Measurements from ENCODE around the gene COL6A1. TPM values are rescaled to one million over a fixed set of nuclear protein-coding genes. Genes with fewer than 3 reads are reported as not detected.

Gene COL6A1
- total RNA-seq, 2 donors from 2014 or later: 39.8 to 131 TPM

GRCh38 chr21:45997205-45997494, 15.6 kb downstream of the COL6A1 start:
- Histone ChIP-seq H3K9me3 (no peaks in the 10 kb centered on the region), H3K4me1 (no peaks in the 10 kb centered on the region), H3K27me3 (no peaks in the 10 kb centered on the region), H3K27ac (no peak overlapping the region), H3K9ac (ENCODE audit: low read depth in 2 of 2, low read length in 2 of 2) (no peak overlapping the region), H3K4me3 (no peak overlapping the region), H3K36me3 (no peaks in the 10 kb centered on the region)
- no peak for TF ChIP-seq CTCF (IDR thresholded peaks at IDR 0.05)
- no peak for DNase-seq
- intact Hi-C loops (cut with DNase I): no loop called here

GRCh38 chr21:45997495-45998275, 16.1 kb downstream of the COL6A1 start:
- no peak overlapping the region for H3K4me3 ChIP-seq
- no peaks in the 10 kb centered on the region for H3K4me1 ChIP-seq
- intact Hi-C loops (cut with DNase I): no loop called here
- no peak overlapping the region for H3K27ac ChIP-seq
- no peak for TF ChIP-seq CTCF (IDR thresholded peaks at IDR 0.05)
- H3K36me3 ChIP-seq: no peaks in the 10 kb centered on the region
- peak; percentile 10 for DNase-seq
- no peak overlapping the region for H3K9ac ChIP-seq (ENCODE audit: low read depth in 2 of 2, low read length in 2 of 2)
- H3K9me3 ChIP-seq: no peaks in the 10 kb centered on the region
- H3K27me3 ChIP-seq: no peaks in the 10 kb centered on the region

- Histone ChIP-seq H3K4me1 (no peaks in the 10 kb centered on the region), H3K27ac (no peak overlapping the region), H3K9me3 (no peaks in the 10 kb centered on the region), H3K9ac (ENCODE audit: low read depth in 2 of 2, low read length in 2 of 2) (no peak overlapping the region), H3K27me3 (no peaks in the 10 kb centered on the region), H3K4me3 (no peak overlapping the region), H3K36me3 (no peaks in the 10 kb centered on the region)
- DNase-seq: no peak
- intact Hi-C loops (cut with DNase I): no loop called here
- no peak for TF ChIP-seq CTCF (IDR thresholded peaks at IDR 0.05)
Measured at GRCh38 chr21:45998276-45998701, 16.7 kb downstream of the COL6A1 start.

- no peaks in the 10 kb centered on the region for H3K4me1 ChIP-seq
- intact Hi-C loops (cut with DNase I): no loop called here
- no peak overlapping the region for H3K9ac ChIP-seq (ENCODE audit: low read depth in 2 of 2, low read length in 2 of 2)
- H3K27ac ChIP-seq: no peak overlapping the region
- TF ChIP-seq CTCF (IDR thresholded peaks at IDR 0.05): no peak
- H3K27me3 ChIP-seq: no peaks in the 10 kb centered on the region
- no peak for DNase-seq
- no peak overlapping the region for H3K4me3 ChIP-seq
- no peaks in the 10 kb centered on the region for H3K36me3 ChIP-seq
- no peaks in the 10 kb centered on the region for H3K9me3 ChIP-seq
Measured at GRCh38 chr21:45998871-45999580, 17.5 kb downstream of the COL6A1 start.

GRCh38 chr21:45999581-46000181, 18.1 kb downstream of the COL6A1 start:
- H3K36me3 ChIP-seq: no peaks in the 10 kb centered on the region
- intact Hi-C loops (cut with DNase I): no loop called here
- DNase-seq: peak; percentile 4
- TF ChIP-seq CTCF (IDR thresholded peaks at IDR 0.05): no peak
- no peaks in the 10 kb centered on the region for H3K4me1 ChIP-seq
- no peak overlapping the region for H3K27ac ChIP-seq
- no peak overlapping the region for H3K9ac ChIP-seq (ENCODE audit: low read depth in 2 of 2, low read length in 2 of 2)
- no peak overlapping the region for H3K4me3 ChIP-seq
- H3K9me3 ChIP-seq: no peaks in the 10 kb centered on the region
- no peaks in the 10 kb centered on the region for H3K27me3 ChIP-seq

Measured in colonic mucosa (tissue), 4 donors.